WTC11 (cell line): ENCODE data around the gene FRRS1. TPM values are rescaled to one million over a fixed set of nuclear protein-coding genes. Genes with fewer than 3 reads are reported as not detected.

ENCODE experiments used
- ATAC-seq: fragments of 200-7000 bp; cut with Tn5 transposase; 2 replicates; pipeline ENCODE4 v1.10.0; 2021; ENCODE audit warnings: mild to moderate bottlenecking, moderate library complexity
- CTCF ChIA-PET: fragments of 300-600 bp; sonication (Branson Sonifier 250); formaldehyde crosslinking; loops from one replicate; lab custom pipeline; 2021; ENCODE audit warnings: antibody characterized with exemption; lab: Charles Lee
- POLR2A ChIA-PET: fragments of 350-600 bp; sonication (Branson Sonifier 250); formaldehyde crosslinking; loops from one replicate; lab custom pipeline; 2021; ENCODE audit warnings: antibody characterized with exemption; lab: Charles Lee
- DNase-seq: peaks from one replicate; pipeline ENCODE4 v3.0.0; 2021; ENCODE audit warnings: low spot score
- H3K27ac Mint-ChIP-seq: 2 replicates; pipeline ENCODE4 v1.8.0; 2021; ENCODE audit warnings: mixed read lengths
- H3K27me3 Mint-ChIP-seq: 2 replicates; pipeline ENCODE4 v1.8.0; 2021; ENCODE audit warnings: low read depth, mild to moderate bottlenecking, moderate library complexity, mixed read lengths
- H3K36me3 Mint-ChIP-seq: 2 replicates; pipeline ENCODE4 v1.8.0; 2021; ENCODE audit warnings: mixed read lengths
- H3K4me1 Mint-ChIP-seq: 2 replicates; pipeline ENCODE4 v1.8.0; 2022; ENCODE audit warnings: mixed read lengths
- H3K4me3 Mint-ChIP-seq: 2 replicates; pipeline ENCODE4 v1.8.0; 2021; ENCODE audit warnings: mild to moderate bottlenecking, moderate library complexity, mixed read lengths
- H3K9me3 Mint-ChIP-seq: 2 replicates; pipeline ENCODE4 v1.8.0; 2021; ENCODE audit warnings: mixed read lengths
- ATF1 ChIP-seq: sonication (generic); formaldehyde crosslinking; IDR thresholded peaks from 2 replicates; pipeline ENCODE4 v1.8.1; 2023; ENCODE audit warnings: mild to moderate bottlenecking, moderate library complexity, missing genetic modification reagents
- CBFB ChIP-seq: sonication (generic); formaldehyde crosslinking; IDR thresholded peaks from 2 replicates; pipeline ENCODE4 v1.8.1; 2022; ENCODE audit warnings: mild to moderate bottlenecking, low read depth, missing genetic modification reagents
- GRHL2 ChIP-seq: fragments of 250-450 bp; sonication (Bioruptor Pico); IDR thresholded peaks from 2 replicates; pipeline ENCODE4 v1.8.0; 2022; ENCODE audit warnings: mild to moderate bottlenecking, moderate library complexity; ENCODE audit not compliant: insufficient replicate concordance, severe bottlenecking
- HMGA2 ChIP-seq: fragments of 250-450 bp; sonication (Bioruptor Pico); IDR thresholded peaks from 2 replicates; pipeline ENCODE4 v1.4.0; 2021; ENCODE audit warnings: mild to moderate bottlenecking, moderate library complexity
- PREB ChIP-seq: sonication (generic); formaldehyde crosslinking; IDR thresholded peaks from 2 replicates; pipeline ENCODE4 v1.8.1; 2022; ENCODE audit warnings: mild to moderate bottlenecking, missing genetic modification reagents, moderate library complexity, borderline replicate concordance
- RELA ChIP-seq: sonication (generic); formaldehyde crosslinking; IDR thresholded peaks from 2 replicates; pipeline ENCODE4 v1.8.1; 2022; ENCODE audit warnings: missing genetic modification reagents, mild to moderate bottlenecking, borderline replicate concordance
- RORB ChIP-seq: fragments of 250-450 bp; sonication (Bioruptor Pico); IDR thresholded peaks from 2 replicates; pipeline ENCODE4 v1.9.0; 2021; ENCODE audit warnings: mild to moderate bottlenecking
- SP1 ChIP-seq: sonication (generic); formaldehyde crosslinking; conservative IDR thresholded peaks from 2 replicates; pipeline ENCODE4 v1.8.1; 2022; ENCODE audit warnings: missing genetic modification reagents
- STAT6 ChIP-seq: sonication (generic); formaldehyde crosslinking; conservative IDR thresholded peaks from 2 replicates; pipeline ENCODE4 v1.8.1; 2023; ENCODE audit warnings: mild to moderate bottlenecking, low read depth, missing genetic modification reagents, moderate library complexity
- TEAD1 ChIP-seq: sonication (generic); formaldehyde crosslinking; IDR thresholded peaks from 2 replicates; pipeline ENCODE4 v1.8.0; 2022; ENCODE audit warnings: mild to moderate bottlenecking, missing genetic modification reagents
- TEAD4 ChIP-seq: sonication (generic); formaldehyde crosslinking; IDR thresholded peaks from 2 replicates; pipeline ENCODE4 v1.8.0; 2022; ENCODE audit warnings: mild to moderate bottlenecking, missing genetic modification reagents
- TP53 ChIP-seq: sonication (generic); formaldehyde crosslinking; IDR thresholded peaks from 2 replicates; pipeline ENCODE4 v1.8.1; 2023; ENCODE audit warnings: mild to moderate bottlenecking, missing genetic modification reagents
- USF2 ChIP-seq: sonication (generic); formaldehyde crosslinking; IDR thresholded peaks from 2 replicates; pipeline ENCODE4 v1.8.1; 2023; ENCODE audit warnings: mild to moderate bottlenecking, missing genetic modification reagents, moderate library complexity
- ZNF138 ChIP-seq: sonication (generic); formaldehyde crosslinking; conservative IDR thresholded peaks from 2 replicates; pipeline ENCODE4 v1.8.1; 2022; ENCODE audit warnings: mild to moderate bottlenecking, moderate library complexity, missing genetic modification reagents
- ZNF232 ChIP-seq: sonication (generic); formaldehyde crosslinking; IDR thresholded peaks from 2 replicates; pipeline ENCODE4 v1.8.0; 2022; ENCODE audit warnings: mild to moderate bottlenecking, missing genetic modification reagents
- ZNF263 ChIP-seq: sonication (generic); formaldehyde crosslinking; IDR thresholded peaks from 2 replicates; pipeline ENCODE4 v1.8.1; 2022; ENCODE audit warnings: low read depth, mild to moderate bottlenecking, moderate library complexity, missing genetic modification reagents
- ZNF317 ChIP-seq: sonication (generic); formaldehyde crosslinking; IDR thresholded peaks from 2 replicates; pipeline ENCODE4 v1.8.1; 2023; ENCODE audit warnings: low read depth, mild to moderate bottlenecking, moderate library complexity, missing genetic modification reagents, borderline replicate concordance
- ZNF396 ChIP-seq: fragments of 250-450 bp; sonication (Bioruptor Pico); IDR thresholded peaks from 2 replicates; pipeline ENCODE4 v1.8.0; 2021; ENCODE audit warnings: mild to moderate bottlenecking, moderate library complexity, borderline replicate concordance
- total RNA-seq: library from RNA; stranded (reverse); gene quantifications from 3 replicates; pipeline ENCODE4 v1.2.3, GENCODE V29; 2021
- TF ChIP-seq, protein P1 (sequence below): sonication (generic); formaldehyde crosslinking; IDR thresholded peaks from 2 replicates; pipeline ENCODE4 v1.8.1; 2022; ENCODE audit warnings: low read depth, mild to moderate bottlenecking, moderate library complexity, missing genetic modification reagents, borderline replicate concordance
- TF ChIP-seq, protein P2 (sequence below): sonication (generic); formaldehyde crosslinking; IDR thresholded peaks from 2 replicates; pipeline ENCODE4 v1.8.1; 2022; ENCODE audit warnings: low read depth, missing genetic modification reagents, borderline replicate concordance
- TF ChIP-seq, protein P3 (sequence below): sonication (generic); formaldehyde crosslinking; IDR thresholded peaks from 2 replicates; pipeline ENCODE4 v1.8.1; 2023; ENCODE audit warnings: mild to moderate bottlenecking, missing genetic modification reagents
- TF ChIP-seq, protein P4 (sequence below): sonication (generic); formaldehyde crosslinking; IDR thresholded peaks from 2 replicates; pipeline ENCODE4 v1.8.1; 2023; ENCODE audit warnings: mild to moderate bottlenecking, missing genetic modification reagents, moderate library complexity

The FRRS1 gene
- total RNA-seq, 1 experiment from 2014 or later: 6.2 TPM

DNA sequence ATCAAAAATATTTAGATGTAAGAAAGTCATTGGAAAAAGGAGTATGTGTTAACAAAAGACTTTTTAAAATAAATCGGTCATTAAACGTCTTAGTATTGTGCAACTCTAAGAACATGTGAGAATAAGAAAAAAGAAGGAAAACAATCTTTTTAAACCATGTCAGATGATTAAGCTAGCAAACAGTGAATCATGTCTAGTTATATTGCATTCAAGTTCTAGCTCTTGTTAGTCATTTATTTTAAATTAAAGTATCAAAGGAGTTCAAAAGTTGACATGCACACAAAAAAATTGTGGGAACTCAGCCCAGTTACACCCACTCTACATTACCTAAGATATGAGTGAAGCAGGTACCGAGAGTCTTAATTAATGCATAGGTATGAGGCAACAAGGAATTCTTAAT, 9.8 kb downstream of the FRRS1 start:
- ATAC-seq: no peak
- Mint-ChIP-seq H3K36me3 (peaks cover 28% of the 10 kb centered on the region), H3K4me1 (peaks cover 17% of the 10 kb centered on the region), H3K4me3 (no peak overlapping the region), H3K27ac (no peak overlapping the region), H3K9me3 (peaks cover 27% of the 10 kb centered on the region), H3K27me3 (peaks cover 5% of the 10 kb centered on the region; the same call in 1 of the 2 replicates)
- ChIA-PET CTCF (no interaction called here), POLR2A (no interaction called here)
- no peak for TF ChIP-seq ZNF396
- TF ChIP-seq USF2 (CRISPR knock-in tag): no peak
- no peak for TF ChIP-seq PREB (CRISPR knock-in tag)
- no peak for TF ChIP-seq GRHL2
- no peak for TF ChIP-seq ZNF317 (CRISPR knock-in tag)
- TF ChIP-seq RELA (CRISPR knock-in tag): no peak
- TF ChIP-seq RORB: no peak
- no peak for TF ChIP-seq TP53
- no peak for TF ChIP-seq ZNF232
- TF ChIP-seq ATF1 (CRISPR knock-in tag): no peak
- TF ChIP-seq, protein P1, sequence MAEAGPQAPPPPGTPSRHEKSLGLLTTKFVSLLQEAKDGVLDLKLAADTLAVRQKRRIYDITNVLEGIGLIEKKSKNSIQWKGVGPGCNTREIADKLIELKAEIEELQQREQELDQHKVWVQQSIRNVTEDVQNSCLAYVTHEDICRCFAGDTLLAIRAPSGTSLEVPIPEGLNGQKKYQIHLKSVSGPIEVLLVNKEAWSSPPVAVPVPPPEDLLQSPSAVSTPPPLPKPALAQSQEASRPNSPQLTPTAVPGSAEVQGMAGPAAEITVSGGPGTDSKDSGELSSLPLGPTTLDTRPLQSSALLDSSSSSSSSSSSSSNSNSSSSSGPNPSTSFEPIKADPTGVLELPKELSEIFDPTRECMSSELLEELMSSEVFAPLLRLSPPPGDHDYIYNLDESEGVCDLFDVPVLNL (CRISPR knock-in tag): no peak
- TF ChIP-seq, protein P2, sequence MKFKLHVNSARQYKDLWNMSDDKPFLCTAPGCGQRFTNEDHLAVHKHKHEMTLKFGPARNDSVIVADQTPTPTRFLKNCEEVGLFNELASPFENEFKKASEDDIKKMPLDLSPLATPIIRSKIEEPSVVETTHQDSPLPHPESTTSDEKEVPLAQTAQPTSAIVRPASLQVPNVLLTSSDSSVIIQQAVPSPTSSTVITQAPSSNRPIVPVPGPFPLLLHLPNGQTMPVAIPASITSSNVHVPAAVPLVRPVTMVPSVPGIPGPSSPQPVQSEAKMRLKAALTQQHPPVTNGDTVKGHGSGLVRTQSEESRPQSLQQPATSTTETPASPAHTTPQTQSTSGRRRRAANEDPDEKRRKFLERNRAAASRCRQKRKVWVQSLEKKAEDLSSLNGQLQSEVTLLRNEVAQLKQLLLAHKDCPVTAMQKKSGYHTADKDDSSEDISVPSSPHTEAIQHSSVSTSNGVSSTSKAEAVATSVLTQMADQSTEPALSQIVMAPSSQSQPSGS (CRISPR knock-in tag): no peak
- TF ChIP-seq, protein P3, sequence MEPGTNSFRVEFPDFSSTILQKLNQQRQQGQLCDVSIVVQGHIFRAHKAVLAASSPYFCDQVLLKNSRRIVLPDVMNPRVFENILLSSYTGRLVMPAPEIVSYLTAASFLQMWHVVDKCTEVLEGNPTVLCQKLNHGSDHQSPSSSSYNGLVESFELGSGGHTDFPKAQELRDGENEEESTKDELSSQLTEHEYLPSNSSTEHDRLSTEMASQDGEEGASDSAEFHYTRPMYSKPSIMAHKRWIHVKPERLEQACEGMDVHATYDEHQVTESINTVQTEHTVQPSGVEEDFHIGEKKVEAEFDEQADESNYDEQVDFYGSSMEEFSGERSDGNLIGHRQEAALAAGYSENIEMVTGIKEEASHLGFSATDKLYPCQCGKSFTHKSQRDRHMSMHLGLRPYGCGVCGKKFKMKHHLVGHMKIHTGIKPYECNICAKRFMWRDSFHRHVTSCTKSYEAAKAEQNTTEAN (CRISPR knock-in tag): no peak
- TF ChIP-seq, protein P4, sequence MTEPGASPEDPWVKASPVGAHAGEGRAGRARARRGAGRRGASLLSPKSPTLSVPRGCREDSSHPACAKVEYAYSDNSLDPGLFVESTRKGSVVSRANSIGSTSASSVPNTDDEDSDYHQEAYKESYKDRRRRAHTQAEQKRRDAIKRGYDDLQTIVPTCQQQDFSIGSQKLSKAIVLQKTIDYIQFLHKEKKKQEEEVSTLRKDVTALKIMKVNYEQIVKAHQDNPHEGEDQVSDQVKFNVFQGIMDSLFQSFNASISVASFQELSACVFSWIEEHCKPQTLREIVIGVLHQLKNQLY (CRISPR knock-in tag): no peak
- TF ChIP-seq CBFB (CRISPR knock-in tag): no peak
- no peak for DNase-seq

DNA sequence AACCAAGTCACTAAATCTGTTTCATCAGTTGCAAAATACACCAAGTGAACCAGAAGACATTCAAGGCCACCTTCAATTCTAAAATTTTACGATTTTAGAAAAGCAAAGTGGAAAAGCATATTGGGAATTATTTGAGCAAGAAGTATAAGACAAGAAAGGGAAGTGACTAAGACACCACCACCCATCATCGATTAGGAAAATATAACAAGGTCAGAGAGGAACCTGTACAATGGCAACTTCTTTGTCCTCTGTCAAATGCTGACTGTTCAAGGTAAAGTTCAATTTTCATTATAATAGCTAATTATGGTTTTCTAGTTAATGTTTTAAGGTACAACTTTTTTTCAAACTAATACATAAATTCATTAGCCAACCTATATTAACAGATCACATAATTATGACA, 10.8 kb downstream of the FRRS1 start:
- CTCF ChIA-PET: no interaction called here
- no peak for DNase-seq
- TF ChIP-seq HMGA2 (CRISPR knock-in tag): no peak
- no peak for TF ChIP-seq ZNF263
- TF ChIP-seq SP1 (CRISPR knock-in tag): no peak
- TF ChIP-seq TEAD1 (CRISPR knock-in tag): no peak
- TF ChIP-seq ZNF138 (CRISPR knock-in tag): no peak
- no peak for TF ChIP-seq PREB (CRISPR knock-in tag)
- no peak for TF ChIP-seq STAT6 (CRISPR knock-in tag)
- TF ChIP-seq ATF1 (CRISPR knock-in tag): no peak
- TF ChIP-seq, protein P1 (CRISPR knock-in tag): no peak
- TF ChIP-seq TEAD4: no peak

More for the DNA sequence above, 10.8 kb downstream of the FRRS1 start:
- Mint-ChIP-seq H3K4me3 (no peak overlapping the region), H3K27me3 (peaks cover 5% of the 10 kb centered on the region; the same call in 1 of the 2 replicates), H3K9me3 (peaks cover 27% of the 10 kb centered on the region), H3K4me1 (peaks cover 16% of the 10 kb centered on the region), H3K27ac (no peak overlapping the region; the same call in 1 of the 2 replicates), H3K36me3 (peaks cover 24% of the 10 kb centered on the region)
- POLR2A ChIA-PET: no interaction called here
- no peak for ATAC-seq
